GM18909 (cell line): ENCODE results near the gene SACM1L.

Experiments used
- ATAC-seq: cut with Tn5 transposase; IDR thresholded peaks from one replicate; pipeline ENCODE4 v1.9.1; 2021; ENCODE audit warnings: mild to moderate bottlenecking; ENCODE audit not compliant: unreplicated experiment, poor library complexity

The SACM1L gene

GRCh38 chr3:45779746-45780735 lies 90.8 kb downstream of the SACM1L start:
- no peak for ATAC-seq

DNA sequence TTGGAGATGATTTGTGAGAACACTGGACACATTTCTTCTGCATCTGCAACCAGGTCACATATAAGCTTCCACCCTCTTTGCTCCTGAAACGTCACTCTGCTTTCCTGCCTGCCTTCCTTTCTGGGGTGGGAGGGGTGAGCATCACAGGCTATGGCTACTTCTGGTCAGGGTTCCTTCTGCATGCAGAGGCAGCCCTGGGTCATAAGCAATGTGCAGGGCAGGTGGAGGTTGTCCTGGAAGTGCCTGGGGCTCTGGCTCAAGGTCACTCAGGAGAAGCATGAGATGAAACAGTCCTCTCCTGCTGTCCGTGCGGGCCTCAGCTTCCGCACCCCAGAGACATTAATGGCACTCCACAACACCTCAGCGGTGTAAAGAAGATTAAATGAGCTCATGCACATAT lies 92.1 kb downstream of the SACM1L start:
- no peak for ATAC-seq

DNA sequence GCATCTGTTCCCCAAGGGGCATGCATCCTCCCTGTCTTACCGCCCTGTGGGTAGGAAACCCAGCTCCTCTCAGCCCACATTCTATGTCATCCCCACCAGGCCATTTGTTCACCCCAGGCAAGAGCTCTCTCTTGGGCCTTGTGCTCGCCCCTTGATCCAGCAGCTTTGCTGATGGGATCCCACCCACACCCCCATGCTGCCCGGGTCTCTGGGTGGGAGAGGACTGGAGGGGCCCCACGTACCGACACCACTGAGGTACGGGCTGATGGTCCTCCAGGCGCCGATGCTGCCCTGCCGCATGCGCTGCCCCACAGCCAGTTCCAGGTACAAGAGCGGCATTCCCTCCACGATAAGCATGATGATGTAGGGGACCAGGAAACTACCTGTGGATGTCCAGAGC lies 92.6 kb downstream of the SACM1L start:
- no peak for ATAC-seq

- no peak for ATAC-seq
Measured at GRCh38 chr3:45782381-45782780, 93.2 kb downstream of the SACM1L start.

GRCh38 chr3:45783667-45784066 lies 94.5 kb downstream of the SACM1L start:
- no peak for ATAC-seq

DNA sequence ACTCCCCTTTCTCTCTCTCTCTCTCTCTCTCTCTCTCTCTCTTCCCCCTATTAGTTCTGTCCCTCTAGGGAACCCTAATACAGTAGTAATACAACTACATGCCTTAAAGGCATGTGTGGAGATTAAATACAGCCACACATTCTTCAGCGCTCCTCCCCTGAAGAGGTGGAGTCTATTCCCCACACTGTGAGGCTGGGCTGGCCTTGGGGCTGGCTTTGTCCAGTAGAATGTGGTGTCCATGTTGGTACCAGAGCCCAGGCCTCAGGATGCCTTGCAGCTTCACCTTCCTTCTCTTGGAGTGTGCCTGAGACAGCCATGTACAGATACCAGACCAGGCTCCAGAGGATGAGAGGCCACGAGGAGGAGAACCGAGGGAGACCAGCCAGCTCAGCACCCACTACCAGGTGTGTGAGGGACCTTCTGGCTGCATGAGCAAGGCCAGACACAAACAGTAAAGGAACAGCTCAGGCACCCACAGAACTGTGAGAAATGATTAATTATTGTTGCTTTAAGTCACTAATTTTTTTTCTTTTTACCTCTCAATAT lies 96.5 kb downstream of the SACM1L start:
- ATAC-seq, result no peak

DNA sequence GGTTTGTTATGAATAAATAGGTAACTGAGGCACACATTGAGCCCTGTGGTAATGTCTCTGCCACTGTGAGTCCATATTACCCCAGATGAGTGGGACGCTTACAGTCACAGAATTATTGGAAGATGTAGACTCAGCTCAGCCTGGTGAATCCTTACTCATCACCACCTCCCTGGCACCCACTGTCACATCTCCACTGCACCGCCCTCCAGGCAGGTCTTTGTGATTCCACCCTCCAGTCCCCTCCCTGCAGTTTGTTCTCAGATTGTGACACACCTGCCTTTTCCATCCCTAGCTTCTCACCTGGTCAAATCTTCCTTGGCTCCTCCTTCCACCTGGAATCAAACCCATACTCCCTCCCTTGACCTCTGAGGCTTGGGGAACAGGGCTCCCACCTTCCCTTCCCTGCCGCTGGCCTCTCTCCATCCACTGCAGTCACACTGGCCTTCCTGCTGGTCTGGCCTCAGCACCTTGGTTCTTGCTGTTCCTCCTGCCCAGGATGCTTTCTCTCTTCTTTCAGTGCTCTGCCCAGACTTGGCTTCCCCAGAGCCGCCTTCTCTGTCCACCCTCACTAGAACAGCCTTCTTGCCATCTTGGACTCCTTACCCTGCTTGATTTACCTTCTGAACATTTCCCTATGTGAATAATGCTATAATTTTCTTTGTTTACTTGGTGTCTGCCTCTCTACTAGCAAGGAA lies 97.8 kb downstream of the SACM1L start:
- ATAC-seq, result no peak

DNA sequence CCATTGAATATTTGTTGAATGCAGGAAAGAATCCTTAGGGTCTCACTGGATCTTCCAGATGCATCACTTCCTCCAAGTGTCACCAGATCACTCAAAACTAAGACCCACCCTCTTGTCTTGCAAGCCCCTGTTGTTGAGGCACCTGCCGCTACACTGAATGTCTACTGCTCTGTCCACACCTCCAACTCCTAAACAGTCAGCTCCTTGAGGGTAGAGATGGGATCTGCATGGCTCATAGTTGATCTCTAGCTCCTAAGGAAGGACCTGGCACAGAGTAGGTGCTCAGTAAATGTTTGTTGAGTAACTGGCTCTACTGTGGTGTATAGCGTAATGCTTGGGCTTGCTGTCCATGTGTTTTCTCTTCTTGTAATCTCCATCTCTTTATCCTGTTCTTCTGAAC lies 98.4 kb downstream of the SACM1L start:
- no peak for ATAC-seq

DNA sequence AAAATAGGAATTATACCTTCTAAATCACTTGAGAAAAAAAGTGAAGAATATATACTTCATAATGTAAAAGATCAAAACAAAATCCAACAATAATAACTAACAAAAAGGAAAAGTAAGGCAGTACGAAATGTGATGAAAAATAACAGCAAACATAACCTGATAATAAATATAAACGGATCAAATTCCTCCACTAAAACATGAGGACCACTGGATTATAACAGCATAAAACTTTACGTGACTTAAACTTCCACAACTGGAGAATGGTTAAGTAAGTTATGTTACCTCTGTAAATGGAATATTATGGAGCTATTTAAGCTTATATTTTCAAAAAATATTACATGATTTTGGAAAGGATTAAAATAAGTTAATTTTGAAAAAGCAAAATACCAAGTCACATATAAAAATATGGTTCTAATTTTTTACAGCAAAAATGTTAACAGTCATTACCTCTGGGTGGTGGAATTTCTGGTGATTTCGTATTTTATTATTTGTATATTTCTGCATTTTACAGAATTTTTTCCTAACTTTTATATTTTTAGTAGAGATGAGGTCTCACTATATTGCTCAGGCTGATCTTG lies 100.1 kb downstream of the SACM1L start:
- no peak for ATAC-seq

DNA sequence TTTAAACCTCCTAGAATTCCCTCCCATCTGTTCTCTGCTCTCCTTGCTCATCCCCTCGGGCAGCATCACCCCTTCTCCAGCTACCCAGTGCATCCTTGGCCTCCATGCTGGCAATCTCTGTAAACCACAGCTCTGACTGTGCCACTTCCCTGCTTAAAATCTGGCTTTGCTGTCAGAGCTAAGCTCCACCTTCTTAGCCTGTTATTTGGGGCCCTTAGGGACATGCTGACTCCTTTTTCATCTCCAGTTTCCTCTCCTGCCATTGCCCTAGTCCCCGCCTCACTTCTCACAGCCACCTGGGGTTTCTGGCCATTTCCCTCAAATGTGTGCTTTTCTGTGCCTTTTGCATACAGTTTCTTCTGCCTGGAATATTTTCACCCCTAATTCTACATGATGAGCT lies 101.4 kb downstream of the SACM1L start:
- no peak for ATAC-seq

GRCh38 chr3:45792036-45792435 lies 102.8 kb downstream of the SACM1L start:
- ATAC-seq, result no peak

- no peak for ATAC-seq
Measured at GRCh38 chr3:45792516-45793172, 103.4 kb downstream of the SACM1L start.

DNA sequence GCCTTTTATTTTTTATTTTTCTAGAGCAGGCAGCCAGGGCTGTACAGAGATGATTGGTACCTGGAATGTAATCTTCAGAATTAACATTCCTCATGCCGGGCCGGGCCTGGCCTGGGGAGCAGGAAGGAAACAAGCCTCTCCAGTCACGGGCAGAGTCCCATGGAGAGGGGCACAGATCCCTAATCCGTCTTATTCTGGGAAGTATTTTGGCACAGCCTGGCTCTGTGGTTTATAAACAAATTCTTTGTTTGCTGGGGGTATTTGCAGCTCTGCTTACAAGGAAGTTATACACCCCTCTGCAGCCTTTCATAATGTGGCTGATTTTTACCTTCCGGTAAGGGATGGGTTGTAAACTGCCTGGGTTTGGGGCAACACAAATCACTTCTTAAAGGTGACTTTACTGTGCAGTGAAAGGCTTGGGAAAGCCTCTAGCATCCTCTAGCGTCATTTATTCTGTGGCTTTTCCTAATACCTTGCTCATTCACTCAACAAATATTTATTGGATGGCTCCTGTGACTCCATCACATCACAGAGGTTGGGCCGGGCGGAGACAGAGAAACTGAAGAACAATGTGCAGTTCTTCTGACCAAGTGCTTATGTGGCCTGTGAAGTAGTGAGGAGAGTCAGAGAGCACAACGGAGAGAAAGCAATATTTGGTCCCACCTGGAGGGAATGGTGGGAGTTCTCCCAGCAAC lies 104.4 kb downstream of the SACM1L start:
- no peak for ATAC-seq

- ATAC-seq, result no peak
Measured at GRCh38 chr3:45794177-45794560, 105.0 kb downstream of the SACM1L start.

- ATAC-seq, result no peak
Measured at GRCh38 chr3:45794660-45795059, 105.5 kb downstream of the SACM1L start.
